ENCODE measurements around the gene ATG7. TPM values are rescaled to one million over a fixed set of nuclear protein-coding genes. Genes with fewer than 3 reads are reported as not detected.

ATG7 gene
- total RNA-seq, 1 donor from 2014 or later, result 61.7 TPM

DNA sequence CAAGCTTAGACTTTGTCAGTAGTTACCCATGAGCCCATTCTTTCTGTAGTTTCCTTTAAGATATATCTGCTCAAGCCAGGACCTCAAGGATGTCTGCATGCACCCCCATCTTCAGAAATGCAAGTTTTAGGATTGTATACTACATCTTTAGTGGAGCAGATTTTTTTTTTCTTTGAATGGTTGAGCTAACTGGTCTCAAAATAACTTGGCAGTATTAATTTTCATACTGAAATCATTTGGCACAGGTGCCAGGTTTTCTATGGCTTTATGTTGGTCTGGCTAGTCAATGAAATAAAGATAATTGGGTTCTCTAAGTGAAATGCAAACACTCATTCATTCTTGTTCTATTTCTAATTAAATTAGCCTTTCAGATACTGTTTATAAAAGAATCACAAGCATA lies 108.9 kb downstream of the ATG7 start:
- ATAC-seq (no peak), DNase-seq (no peak)
- no peaks in the 10 kb centered on the region for H3K9me3 ChIP-seq
- no peaks in the 10 kb centered on the region for H3K36me3 ChIP-seq
- TF ChIP-seq, protein P1, sequence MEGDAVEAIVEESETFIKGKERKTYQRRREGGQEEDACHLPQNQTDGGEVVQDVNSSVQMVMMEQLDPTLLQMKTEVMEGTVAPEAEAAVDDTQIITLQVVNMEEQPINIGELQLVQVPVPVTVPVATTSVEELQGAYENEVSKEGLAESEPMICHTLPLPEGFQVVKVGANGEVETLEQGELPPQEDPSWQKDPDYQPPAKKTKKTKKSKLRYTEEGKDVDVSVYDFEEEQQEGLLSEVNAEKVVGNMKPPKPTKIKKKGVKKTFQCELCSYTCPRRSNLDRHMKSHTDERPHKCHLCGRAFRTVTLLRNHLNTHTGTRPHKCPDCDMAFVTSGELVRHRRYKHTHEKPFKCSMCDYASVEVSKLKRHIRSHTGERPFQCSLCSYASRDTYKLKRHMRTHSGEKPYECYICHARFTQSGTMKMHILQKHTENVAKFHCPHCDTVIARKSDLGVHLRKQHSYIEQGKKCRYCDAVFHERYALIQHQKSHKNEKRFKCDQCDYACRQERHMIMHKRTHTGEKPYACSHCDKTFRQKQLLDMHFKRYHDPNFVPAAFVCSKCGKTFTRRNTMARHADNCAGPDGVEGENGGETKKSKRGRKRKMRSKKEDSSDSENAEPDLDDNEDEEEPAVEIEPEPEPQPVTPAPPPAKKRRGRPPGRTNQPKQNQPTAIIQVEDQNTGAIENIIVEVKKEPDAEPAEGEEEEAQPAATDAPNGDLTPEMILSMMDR (IDR thresholded peaks at IDR 0.05), result no peak
- no peak overlapping the region for H3K27ac ChIP-seq
- no peak overlapping the region for H3K4me3 ChIP-seq
- intact Hi-C loops (cut with DNase I), result no loop called here
- H3K4me1 ChIP-seq, result peaks cover 18% of the 10 kb centered on the region
- H3K27me3 ChIP-seq (ENCODE audit: low read depth), result no peaks in the 10 kb centered on the region

DNA sequence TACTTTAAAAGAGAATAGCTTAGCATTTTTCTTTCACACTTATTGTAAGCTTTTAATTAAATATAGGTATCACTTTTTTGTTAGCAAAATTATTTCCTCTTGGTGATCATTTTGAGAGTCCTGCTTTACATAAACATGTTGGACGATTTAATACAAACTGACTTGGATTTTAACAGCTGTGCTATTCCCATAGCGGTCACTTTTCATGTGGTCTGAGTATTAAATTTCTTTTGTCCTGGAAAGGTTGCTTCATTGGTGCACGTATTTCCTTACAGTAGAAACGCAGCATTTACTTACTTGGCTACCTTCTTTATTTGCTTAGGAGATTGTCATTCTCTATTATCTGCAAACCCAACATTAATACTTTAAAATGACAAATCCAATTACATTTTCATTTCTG lies 109.4 kb downstream of the ATG7 start:
- intact Hi-C loops (cut with DNase I), result no loop called here
- DNase-seq (no peak), ATAC-seq (no peak)
- Histone ChIP-seq H3K36me3 (no peaks in the 10 kb centered on the region), H3K4me1 (peaks cover 23% of the 10 kb centered on the region), H3K4me3 (no peak overlapping the region), H3K27me3 (ENCODE audit: low read depth) (no peaks in the 10 kb centered on the region), H3K9me3 (no peaks in the 10 kb centered on the region), H3K27ac (no peak overlapping the region)
- TF ChIP-seq, protein P1 (IDR thresholded peaks at IDR 0.05), result no peak

DNA sequence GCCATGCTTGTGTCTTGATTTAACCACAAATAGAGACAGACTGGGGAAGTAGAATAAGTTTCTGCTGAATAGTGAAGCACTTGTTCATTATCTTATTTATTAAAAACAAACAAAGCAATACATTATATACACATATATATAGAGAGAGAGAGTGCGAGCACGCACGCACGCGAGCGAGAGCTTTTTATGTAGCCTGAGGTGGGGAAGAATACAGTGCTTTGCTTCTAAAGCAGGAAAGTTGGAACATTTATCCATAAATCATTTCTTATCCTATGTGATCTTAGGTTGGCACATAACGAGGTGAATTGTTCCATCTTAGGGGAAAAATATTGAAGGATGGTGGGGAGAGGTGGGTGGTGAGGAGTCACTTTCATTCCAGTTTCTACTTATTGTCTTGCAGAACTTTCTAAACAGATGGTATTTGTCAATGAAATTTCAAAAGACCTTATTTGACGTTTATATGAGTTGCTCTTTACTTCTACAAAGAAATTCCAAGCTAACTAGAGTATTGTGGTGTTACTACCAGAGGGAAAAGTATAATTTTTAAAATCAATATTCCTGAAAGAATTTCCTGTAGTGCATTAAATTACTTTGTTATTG lies 110.0 kb downstream of the ATG7 start:
- TF ChIP-seq, protein P1 (IDR thresholded peaks at IDR 0.05), result no peak
- no peak overlapping the region for H3K4me3 ChIP-seq
- no peak overlapping the region for H3K27ac ChIP-seq
- no peaks in the 10 kb centered on the region for H3K27me3 ChIP-seq (ENCODE audit: low read depth)
- H3K36me3 ChIP-seq, result no peaks in the 10 kb centered on the region
- ATAC-seq (no peak), DNase-seq (no peak)
- H3K9me3 ChIP-seq, result no peaks in the 10 kb centered on the region
- intact Hi-C loops (cut with DNase I), result no loop called here
- peaks cover 27% of the 10 kb centered on the region for H3K4me1 ChIP-seq

DNA sequence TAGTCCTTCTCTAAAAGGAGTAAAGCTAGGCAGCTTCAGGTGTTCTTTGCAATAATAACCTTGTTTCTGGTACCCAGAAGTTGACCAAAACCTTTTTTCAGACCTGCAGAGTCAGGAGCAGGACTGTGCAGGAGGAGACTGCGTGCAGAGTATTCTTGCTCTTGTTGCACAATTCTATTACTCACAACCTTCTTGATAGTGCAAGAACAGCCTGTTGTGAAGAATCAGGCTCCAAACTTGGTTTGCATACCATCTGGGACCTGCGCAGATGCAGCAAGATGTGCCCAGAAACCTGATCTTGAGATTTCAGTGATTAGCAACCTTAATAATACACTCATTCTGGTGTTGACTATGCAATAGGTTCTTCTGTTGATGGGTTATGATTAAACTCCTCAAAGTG lies 111.9 kb downstream of the ATG7 start:
- intact Hi-C loops (cut with DNase I), result no loop called here

DNA sequence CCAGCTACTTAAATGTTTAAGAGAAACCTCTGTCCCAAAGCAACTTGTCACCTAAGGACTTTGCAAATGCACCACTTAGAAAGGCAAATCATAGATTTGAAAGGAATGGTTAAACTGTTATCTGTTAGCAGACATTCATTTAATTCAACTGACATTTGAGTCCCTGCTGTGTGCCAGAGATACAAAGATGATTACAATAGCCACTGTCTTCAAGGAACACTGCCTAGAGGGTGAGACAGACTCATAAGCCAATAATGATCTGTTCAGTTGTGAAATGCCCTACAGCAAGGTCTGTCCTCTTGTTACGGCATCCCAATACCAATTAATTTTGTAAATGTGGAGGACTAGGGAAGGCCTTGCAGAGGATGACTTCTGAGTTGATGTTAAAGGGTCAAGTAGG lies 113.1 kb downstream of the ATG7 start:
- DNase-seq (no peak), ATAC-seq (no peak)
- TF ChIP-seq, protein P1 (IDR thresholded peaks at IDR 0.05), result no peak
- no peaks in the 10 kb centered on the region for H3K27me3 ChIP-seq (ENCODE audit: low read depth)
- no peak overlapping the region for H3K4me3 ChIP-seq
- no peaks in the 10 kb centered on the region for H3K36me3 ChIP-seq
- intact Hi-C loops (cut with DNase I), result no loop called here
- H3K4me1 ChIP-seq, result peaks cover 17% of the 10 kb centered on the region
- H3K27ac ChIP-seq, result no peak overlapping the region
- H3K9me3 ChIP-seq, result no peaks in the 10 kb centered on the region

More for the DNA sequence above, 111.9 kb downstream of the ATG7 start:
- DNase-seq, result no peak
- H3K27me3 ChIP-seq (ENCODE audit: low read depth), result no peaks in the 10 kb centered on the region
- H3K36me3 ChIP-seq, result no peaks in the 10 kb centered on the region
- TF ChIP-seq, protein P1 (IDR thresholded peaks at IDR 0.05), result no peak
- H3K4me3 ChIP-seq, result no peak overlapping the region
- no peak overlapping the region for H3K27ac ChIP-seq
- H3K4me1 ChIP-seq, result peaks cover 27% of the 10 kb centered on the region
- no peak for ATAC-seq
- H3K9me3 ChIP-seq, result no peaks in the 10 kb centered on the region

Measured in lower lobe of right lung (tissue), 2 donors.